Measurements from ENCODE around the gene ZDHHC14.

DNA sequence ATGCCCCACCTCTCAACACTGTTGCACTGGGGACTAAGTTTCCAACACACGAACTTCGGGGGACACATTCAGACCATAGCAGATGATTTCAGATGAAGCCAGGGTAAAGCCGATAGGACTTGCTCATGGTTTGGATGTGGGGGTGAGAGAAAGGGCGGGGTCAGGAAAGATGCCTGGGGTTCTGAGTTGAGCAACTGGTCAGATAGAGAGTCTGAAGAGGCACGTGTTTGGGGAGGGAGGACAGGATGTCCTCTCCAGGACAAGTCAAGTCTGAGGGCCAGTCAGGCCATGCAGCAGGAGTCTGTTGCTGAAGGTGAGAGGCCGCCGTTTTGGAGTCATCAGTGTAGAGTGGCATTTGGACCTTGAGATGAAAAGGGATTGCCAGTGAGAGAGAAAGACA lies 244.1 kb downstream of the ZDHHC14 start:
- TF ChIP-seq, protein P1, sequence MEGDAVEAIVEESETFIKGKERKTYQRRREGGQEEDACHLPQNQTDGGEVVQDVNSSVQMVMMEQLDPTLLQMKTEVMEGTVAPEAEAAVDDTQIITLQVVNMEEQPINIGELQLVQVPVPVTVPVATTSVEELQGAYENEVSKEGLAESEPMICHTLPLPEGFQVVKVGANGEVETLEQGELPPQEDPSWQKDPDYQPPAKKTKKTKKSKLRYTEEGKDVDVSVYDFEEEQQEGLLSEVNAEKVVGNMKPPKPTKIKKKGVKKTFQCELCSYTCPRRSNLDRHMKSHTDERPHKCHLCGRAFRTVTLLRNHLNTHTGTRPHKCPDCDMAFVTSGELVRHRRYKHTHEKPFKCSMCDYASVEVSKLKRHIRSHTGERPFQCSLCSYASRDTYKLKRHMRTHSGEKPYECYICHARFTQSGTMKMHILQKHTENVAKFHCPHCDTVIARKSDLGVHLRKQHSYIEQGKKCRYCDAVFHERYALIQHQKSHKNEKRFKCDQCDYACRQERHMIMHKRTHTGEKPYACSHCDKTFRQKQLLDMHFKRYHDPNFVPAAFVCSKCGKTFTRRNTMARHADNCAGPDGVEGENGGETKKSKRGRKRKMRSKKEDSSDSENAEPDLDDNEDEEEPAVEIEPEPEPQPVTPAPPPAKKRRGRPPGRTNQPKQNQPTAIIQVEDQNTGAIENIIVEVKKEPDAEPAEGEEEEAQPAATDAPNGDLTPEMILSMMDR (IDR thresholded peaks at IDR 0.05; ENCODE audit: insufficient read depth, low read length), result no peak
- TF ChIP-seq POLR2AphosphoS5 (IDR thresholded peaks at IDR 0.05; ENCODE audit: low read depth) (no peak), SPI1 (IDR thresholded peaks at IDR 0.05; ENCODE audit: borderline replicate concordance, low read depth) (no peak), GABPA (IDR thresholded peaks at IDR 0.05; ENCODE audit: low read depth) (no peak)
- TF ChIP-seq, protein P2, sequence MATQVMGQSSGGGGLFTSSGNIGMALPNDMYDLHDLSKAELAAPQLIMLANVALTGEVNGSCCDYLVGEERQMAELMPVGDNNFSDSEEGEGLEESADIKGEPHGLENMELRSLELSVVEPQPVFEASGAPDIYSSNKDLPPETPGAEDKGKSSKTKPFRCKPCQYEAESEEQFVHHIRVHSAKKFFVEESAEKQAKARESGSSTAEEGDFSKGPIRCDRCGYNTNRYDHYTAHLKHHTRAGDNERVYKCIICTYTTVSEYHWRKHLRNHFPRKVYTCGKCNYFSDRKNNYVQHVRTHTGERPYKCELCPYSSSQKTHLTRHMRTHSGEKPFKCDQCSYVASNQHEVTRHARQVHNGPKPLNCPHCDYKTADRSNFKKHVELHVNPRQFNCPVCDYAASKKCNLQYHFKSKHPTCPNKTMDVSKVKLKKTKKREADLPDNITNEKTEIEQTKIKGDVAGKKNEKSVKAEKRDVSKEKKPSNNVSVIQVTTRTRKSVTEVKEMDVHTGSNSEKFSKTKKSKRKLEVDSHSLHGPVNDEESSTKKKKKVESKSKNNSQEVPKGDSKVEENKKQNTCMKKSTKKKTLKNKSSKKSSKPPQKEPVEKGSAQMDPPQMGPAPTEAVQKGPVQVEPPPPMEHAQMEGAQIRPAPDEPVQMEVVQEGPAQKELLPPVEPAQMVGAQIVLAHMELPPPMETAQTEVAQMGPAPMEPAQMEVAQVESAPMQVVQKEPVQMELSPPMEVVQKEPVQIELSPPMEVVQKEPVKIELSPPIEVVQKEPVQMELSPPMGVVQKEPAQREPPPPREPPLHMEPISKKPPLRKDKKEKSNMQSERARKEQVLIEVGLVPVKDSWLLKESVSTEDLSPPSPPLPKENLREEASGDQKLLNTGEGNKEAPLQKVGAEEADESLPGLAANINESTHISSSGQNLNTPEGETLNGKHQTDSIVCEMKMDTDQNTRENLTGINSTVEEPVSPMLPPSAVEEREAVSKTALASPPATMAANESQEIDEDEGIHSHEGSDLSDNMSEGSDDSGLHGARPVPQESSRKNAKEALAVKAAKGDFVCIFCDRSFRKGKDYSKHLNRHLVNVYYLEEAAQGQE (IDR thresholded peaks at IDR 0.05; ENCODE audit: insufficient replicate concordance, low read depth), result no peak
